Hematopoietic multipotent progenitor cell treated with erythropoietin and hydrocortisone succinate and interleukin-3 and kit ligand, for 8 days (in vitro differentiated cells): Measurements from ENCODE around the gene KPNA6.
A peak's percentile ranks its signal among the peaks of the same experiment; 100 is the strongest.
"Not testable (repeated sequence)": the region's sequence is repeated elsewhere in the genome, so short reads cannot be mapped to it uniquely, and the experiment has no call there.

Experiments used
- DNase-seq: peaks from one replicate; pipeline ENCODE4 v3.0.0-alpha.2; 2015

KPNA6 gene

GRCh38 chr1:32100807-32101708 is 6.8 kb upstream of the KPNA6 start:
- no peak for DNase-seq

GRCh38 chr1:32104127-32104526 is 3.7 kb upstream of the KPNA6 start:
- no peak for DNase-seq

GRCh38 chr1:32105338-32105737 is 2.5 kb upstream of the KPNA6 start:
- DNase-seq, result no peak

GRCh38 chr1:32106663-32107275 is 1.1 kb upstream of the KPNA6 start:
- DNase-seq, result no peak

GRCh38 chr1:32111040-32111623 is 3.3 kb downstream of the KPNA6 start:
- no peak for DNase-seq

GRCh38 chr1:32111789-32112188 is 3.9 kb downstream of the KPNA6 start:
- DNase-seq, result no peak

- DNase-seq, result no peak
These were observed 5.0 kb downstream of the KPNA6 start for GRCh38 chr1:32112806-32113375.

- not testable (repeated sequence) for DNase-seq
These were observed 5.6 kb downstream of the KPNA6 start for GRCh38 chr1:32113436-32113835.

- DNase-seq, result no peak
These were observed 6.6 kb downstream of the KPNA6 start for GRCh38 chr1:32114420-32114819.

GRCh38 chr1:32115496-32115895 is 7.6 kb downstream of the KPNA6 start:
- no peak for DNase-seq

GRCh38 chr1:32116531-32116930 is 8.7 kb downstream of the KPNA6 start:
- DNase-seq, result no peak

GRCh38 chr1:32122151-32122550 is 14.3 kb downstream of the KPNA6 start:
- no peak for DNase-seq

- peak; percentile 55 for DNase-seq
These were observed 15.5 kb downstream of the KPNA6 start for GRCh38 chr1:32123361-32123760.

- DNase-seq, result no peak
These were observed 17.5 kb downstream of the KPNA6 start for GRCh38 chr1:32125313-32125712.

GRCh38 chr1:32126770-32127169 is 18.9 kb downstream of the KPNA6 start:
- DNase-seq, result no peak

GRCh38 chr1:32127409-32128198 is 19.7 kb downstream of the KPNA6 start:
- peak; percentile 81 for DNase-seq

GRCh38 chr1:32128479-32128878 is 20.6 kb downstream of the KPNA6 start:
- no peak for DNase-seq

GRCh38 chr1:32128964-32129363 is 21.1 kb downstream of the KPNA6 start:
- DNase-seq, result no peak

GRCh38 chr1:32133950-32134280 is 26.1 kb downstream of the KPNA6 start:
- DNase-seq, result not testable (repeated sequence)

- DNase-seq, result no peak
These were observed 29.3 kb downstream of the KPNA6 start for GRCh38 chr1:32137111-32137510.

GRCh38 chr1:32138965-32139364 is 31.1 kb downstream of the KPNA6 start:
- no peak for DNase-seq

GRCh38 chr1:32142446-32143301 is 34.8 kb downstream of the KPNA6 start:
- DNase-seq, result no peak
